Stimulated activated CD4-positive, alpha-beta T cell treated with anti-CD3 and anti-CD28 coated beads, TNF-alpha, amount 100 ng/mL, for 24 hours (primary cell): ENCODE measurements around the gene MYO7B.
"Not testable (repeated sequence)": the region's sequence is repeated elsewhere in the genome, so short reads cannot be mapped to it uniquely, and the experiment has no call there.

Experiments
- DNase-seq, 3 experiments: peaks; one replicate each; pipeline ENCODE4 v3.0.0-alpha.2; 2020; ENCODE audit warnings: low read depth in 3 of 3

Gene MYO7B

DNA sequence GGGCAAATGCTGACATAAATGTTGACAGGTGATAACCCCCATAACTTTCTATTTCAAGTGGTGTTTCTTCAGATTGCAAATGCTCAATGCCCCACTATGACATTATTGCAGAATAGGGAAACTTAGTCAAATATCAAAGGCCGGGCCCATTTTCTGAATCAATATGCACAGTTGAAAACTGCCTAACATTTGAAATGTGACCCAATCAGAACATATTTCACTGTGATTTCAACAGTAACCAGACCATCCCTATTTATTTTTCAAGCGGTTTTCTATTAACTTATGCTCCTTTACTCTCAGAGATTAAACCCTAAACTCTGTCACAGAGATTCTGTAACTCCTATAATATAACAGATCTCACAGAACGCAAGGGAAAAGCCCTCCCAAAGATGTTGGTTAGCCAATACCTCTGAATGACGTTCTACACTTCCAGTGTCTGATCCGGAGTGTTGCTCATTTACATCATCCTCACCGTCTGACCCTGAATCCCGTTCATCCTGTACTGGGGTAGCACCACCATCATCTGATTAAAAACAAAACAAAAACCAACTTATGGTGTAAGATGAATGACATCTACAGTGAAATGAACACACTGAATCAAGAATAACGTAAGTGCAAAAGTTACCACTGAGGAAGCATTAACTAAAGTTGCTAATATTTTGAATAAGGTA is 12.1 kb upstream of the MYO7B start:
- no peak for DNase-seq

- not testable (repeated sequence) for DNase-seq
Measured at GRCh38 chr2:127524198-127524834, 11.2 kb upstream of the MYO7B start.

GRCh38 chr2:127525691-127526131 is 9.8 kb upstream of the MYO7B start:
- no peak for DNase-seq

DNA sequence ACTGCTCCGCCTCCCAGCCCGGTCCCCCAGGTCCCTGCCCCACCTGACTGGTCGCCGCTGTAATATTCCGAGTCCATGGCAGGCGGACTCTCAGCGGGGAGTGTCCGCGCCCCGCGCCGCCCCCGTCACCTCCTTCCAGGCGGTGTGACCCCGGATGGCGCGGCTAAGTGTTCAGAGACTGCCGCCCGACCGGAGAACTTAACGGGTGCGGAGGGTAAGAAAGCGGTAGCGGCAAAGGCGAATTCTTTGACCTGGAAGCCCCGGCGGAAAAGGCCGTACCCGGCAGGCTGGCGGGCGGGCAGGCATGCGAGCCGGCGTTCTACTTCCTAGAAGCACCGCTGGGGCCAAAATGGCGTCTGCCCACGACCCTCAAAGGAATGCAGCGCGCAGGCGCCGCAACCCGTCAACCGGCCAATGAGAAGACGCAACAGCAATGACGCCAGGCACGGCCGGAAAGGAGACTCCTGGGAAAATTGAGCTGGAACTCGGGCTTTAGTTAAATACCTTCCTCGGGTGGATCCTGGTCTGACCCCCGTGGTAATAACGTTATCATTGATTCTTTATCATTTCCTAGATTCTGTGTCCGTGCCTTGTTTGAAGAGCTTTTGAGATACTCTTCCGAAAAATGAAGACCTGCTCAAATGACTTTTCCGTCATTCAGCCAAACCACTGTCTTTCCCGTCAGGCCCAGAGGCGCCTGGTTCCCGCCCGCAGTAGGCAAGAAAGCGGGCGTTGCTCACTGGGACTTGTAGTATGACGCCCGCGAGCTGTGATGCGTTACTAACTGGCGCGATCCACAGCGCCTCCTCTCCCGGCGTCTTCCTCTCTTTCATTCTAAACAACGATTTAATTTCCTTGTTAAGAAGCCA is 9.1 kb upstream of the MYO7B start, which contains the start of gene IWS1:
Gene IWS1 (minus strand): TSS at position 358 of the 869 bp plus-strand sequence. CDS start 281 bp downstream, at position 77.
- DNase-seq = peak; percentile 85 to 92 (median 86)

GRCh38 chr2:127527001-127527804 is 8.3 kb upstream of the MYO7B start:
- DNase-seq = no peak

GRCh38 chr2:127528487-127528886 is 7.0 kb upstream of the MYO7B start:
- no peak for DNase-seq

GRCh38 chr2:127529416-127529815 is 6.1 kb upstream of the MYO7B start:
- not testable (repeated sequence) for DNase-seq

- DNase-seq = no peak
Measured at GRCh38 chr2:127530245-127531140, 5.0 kb upstream of the MYO7B start.

- DNase-seq = no peak
Measured at GRCh38 chr2:127531221-127531648, 4.2 kb upstream of the MYO7B start.

DNA sequence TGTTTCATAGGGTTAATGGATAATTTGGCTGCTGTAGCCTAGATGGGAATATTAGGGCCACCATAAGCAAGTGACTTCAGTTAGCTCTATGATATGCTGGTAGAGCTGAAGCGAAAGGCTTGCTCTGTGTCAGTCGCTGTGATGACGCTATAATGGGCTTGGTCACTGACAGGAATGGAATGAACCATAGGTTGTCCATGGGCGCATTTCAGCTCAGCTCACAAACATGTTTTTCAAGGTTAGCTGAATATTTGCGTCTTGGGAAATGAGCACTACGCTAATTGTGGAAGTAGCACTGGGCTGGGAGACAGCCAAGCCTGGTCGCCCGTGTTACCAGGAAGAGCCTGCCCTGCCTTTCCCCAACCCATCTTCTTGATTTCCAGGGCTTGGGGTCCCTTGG is 3.2 kb upstream of the MYO7B start:
- no peak for DNase-seq

GRCh38 chr2:127535918-127536317 is 435 bp downstream of the MYO7B start:
- no peak for DNase-seq

GRCh38 chr2:127536707-127537541 is 1.4 kb downstream of the MYO7B start:
- DNase-seq = no peak

DNA sequence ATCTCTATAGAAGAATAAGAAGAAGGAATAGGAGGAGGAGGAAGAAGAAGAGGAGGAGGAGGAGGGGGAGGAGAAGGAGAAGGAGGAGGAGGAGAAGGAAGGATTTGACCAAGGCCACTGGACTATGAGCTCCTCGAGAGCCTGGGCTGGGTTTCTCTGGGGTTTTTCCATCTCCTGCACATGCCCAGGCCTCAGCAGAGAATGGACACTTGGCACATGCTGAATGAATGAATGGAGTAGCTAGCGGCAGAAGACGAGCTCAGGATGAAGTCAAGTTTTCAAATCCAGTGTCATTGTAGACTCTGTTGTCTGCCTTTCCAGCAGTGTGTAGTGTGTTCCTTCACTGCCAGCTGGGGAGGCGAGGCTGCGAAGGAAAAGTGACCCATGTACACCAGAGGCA is 2.2 kb downstream of the MYO7B start:
- DNase-seq = no peak

GRCh38 chr2:127541809-127542208 is 6.3 kb downstream of the MYO7B start:
- no peak for DNase-seq

DNA sequence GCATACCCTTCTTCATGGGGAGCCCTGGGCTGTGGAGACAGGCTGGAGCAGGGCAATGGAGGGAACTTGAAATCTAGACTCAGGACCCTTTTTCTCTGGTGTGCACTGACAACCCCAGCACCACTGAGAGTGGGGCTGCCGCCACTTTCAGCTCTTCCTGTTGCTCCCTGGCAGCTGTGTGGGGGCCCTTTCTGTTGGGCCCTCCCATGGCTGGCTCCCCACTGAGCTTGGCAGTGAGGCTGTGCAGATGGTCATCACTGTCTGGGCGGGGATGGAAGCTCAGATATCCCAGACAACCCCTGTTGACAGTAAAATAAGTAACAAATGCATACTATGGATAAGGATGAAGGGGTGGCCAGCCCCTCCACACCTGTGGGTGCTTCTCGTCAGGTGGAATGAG is 6.7 kb downstream of the MYO7B start:
- DNase-seq = no peak

GRCh38 chr2:127543013-127543501 is 7.6 kb downstream of the MYO7B start:
- DNase-seq = not testable (repeated sequence)

DNA sequence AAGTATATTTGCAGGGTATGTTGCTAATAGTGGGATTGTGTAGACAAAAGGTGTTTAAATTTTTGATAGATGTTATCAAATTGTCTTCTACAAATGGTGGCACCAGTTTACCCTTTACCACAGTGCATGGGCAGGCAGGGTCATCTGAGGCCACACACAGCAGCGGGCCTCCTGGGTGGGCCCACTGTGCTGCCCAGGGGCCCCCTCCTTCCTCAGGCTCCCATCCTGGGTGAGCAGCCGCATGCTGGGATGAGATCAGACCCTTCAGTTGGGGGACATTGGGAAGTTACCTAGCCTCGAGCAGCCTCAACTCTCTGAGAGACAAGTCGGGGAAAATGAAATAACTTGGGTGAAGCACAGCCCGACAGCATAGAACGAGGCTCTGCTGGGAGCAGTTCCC is 9.7 kb downstream of the MYO7B start:
- DNase-seq = no peak

DNA sequence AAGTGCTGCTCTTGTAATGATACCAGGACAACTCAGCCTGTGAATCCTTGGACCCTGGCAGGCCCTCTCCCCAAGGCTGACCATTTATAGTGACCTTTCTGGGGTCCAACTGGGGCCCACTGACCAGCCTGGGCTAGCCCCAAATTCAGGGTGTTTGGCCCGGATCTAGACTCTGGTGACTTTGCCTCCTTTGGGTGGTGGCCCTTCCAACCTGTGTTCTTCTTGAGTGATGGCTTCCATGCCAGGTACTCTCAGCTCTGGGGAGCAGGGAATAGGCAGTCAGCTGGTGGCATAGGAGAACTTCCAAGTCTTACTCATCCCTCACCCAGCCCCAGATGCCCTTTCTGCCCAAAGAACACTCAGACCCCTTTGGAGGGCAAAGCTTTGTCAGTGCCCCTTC is 10.3 kb downstream of the MYO7B start:
- no peak for DNase-seq

- no peak for DNase-seq
Measured at GRCh38 chr2:127546797-127547196, 11.3 kb downstream of the MYO7B start.
